ENCODE results near the gene TRPM2. TPM values are rescaled to one million over a fixed set of nuclear protein-coding genes. Genes with fewer than 3 reads are reported as not detected.

Gene TRPM2
- total RNA-seq, 2 experiments from 2014 or later = 1.9 to 2.9 TPM

DNA sequence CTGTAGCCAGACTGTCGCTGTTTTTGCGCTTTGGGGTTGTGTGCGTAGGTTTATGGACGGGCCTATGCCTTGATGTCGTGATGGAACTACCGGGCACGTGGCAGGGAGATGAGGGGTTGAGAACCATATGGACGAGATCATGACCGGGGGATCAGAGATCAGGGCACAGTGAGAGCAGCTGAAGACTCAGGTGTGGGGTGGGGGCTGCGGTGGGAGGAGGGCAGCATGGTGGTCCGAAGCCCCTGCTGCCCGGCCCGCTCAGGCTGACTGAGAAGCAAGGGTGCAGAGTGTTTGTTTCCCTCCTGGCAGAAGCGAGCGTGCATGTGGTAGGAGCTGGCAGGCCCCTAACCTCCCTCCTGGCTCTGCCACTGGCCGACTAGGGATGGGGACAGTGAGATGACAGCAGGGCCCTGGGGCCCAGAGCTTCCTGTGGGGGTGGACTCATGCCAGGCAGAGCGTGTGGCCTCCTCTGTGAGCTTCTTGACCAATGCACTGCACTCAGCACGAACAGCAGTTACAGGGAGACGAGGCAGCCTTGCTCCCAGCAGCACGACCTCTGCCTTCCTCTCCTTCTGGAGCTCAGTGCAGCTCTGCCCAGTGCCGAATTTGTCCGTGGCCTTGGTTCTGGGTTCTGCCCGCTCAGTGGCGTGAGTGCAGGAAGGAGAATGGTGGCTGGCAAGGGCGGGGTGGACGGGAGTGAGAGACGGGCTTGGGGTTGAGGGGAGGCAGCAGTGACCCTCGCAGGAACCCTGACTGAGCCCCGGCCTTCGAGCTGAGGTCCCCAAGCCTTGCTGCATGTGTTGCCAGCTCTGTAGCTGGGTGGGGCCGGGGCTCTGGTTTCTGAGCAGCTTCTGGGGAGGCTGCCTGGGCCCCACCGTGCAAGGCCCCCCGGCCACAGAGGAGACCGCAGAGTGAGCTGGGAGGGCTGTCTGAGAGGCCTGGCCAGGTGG lies 79.7 kb downstream of the TRPM2 start:
- no peaks in the 10 kb centered on the region for H3K27me3 ChIP-seq (ENCODE audit: control insufficient read depth in 1 of 2, insufficient read depth in 2 of 2, low read length in 2 of 2)
- DNase-seq (no peak), ATAC-seq (ENCODE audit: poor library complexity) (no peak)
- Mint-ChIP-seq H3K9me3 (peaks cover 6% of the 10 kb centered on the region), H3K4me3 (no peak overlapping the region), H3K36me3 (ENCODE audit: low read depth) (no peaks in the 10 kb centered on the region), H3K27ac (no peak overlapping the region), H3K4me1 (ENCODE audit: low read depth) (no peaks in the 10 kb centered on the region), H3K27me3 (no peaks in the 10 kb centered on the region)
- peaks cover 9 to 17% of the 10 kb centered on the region in 2 experiments for H3K9me3 ChIP-seq (ENCODE audit: control insufficient read depth in 1 of 2, insufficient read depth in 1 of 2, low read length in 2 of 2)
- intact Hi-C loops (cut with DNase I, micrococcal nuclease) = no loop called here
- H3K4me3 ChIP-seq (ENCODE audit: low read length) = no peak overlapping the region
- ChIA-PET CTCF (no interaction called here), POLR2A (no interaction called here)
- TF ChIP-seq, protein P1, sequence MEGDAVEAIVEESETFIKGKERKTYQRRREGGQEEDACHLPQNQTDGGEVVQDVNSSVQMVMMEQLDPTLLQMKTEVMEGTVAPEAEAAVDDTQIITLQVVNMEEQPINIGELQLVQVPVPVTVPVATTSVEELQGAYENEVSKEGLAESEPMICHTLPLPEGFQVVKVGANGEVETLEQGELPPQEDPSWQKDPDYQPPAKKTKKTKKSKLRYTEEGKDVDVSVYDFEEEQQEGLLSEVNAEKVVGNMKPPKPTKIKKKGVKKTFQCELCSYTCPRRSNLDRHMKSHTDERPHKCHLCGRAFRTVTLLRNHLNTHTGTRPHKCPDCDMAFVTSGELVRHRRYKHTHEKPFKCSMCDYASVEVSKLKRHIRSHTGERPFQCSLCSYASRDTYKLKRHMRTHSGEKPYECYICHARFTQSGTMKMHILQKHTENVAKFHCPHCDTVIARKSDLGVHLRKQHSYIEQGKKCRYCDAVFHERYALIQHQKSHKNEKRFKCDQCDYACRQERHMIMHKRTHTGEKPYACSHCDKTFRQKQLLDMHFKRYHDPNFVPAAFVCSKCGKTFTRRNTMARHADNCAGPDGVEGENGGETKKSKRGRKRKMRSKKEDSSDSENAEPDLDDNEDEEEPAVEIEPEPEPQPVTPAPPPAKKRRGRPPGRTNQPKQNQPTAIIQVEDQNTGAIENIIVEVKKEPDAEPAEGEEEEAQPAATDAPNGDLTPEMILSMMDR (IDR thresholded peaks at IDR 0.05) = no peak
- H3K27ac ChIP-seq (ENCODE audit: low read depth in 1 of 2, low read length in 2 of 2) = no peak overlapping the region
- no peaks in the 10 kb centered on the region for H3K4me1 ChIP-seq (ENCODE audit: insufficient read depth, low read length)
- no peaks in the 10 kb centered on the region for H3K36me3 ChIP-seq (ENCODE audit: insufficient read depth, low read length)

DNA sequence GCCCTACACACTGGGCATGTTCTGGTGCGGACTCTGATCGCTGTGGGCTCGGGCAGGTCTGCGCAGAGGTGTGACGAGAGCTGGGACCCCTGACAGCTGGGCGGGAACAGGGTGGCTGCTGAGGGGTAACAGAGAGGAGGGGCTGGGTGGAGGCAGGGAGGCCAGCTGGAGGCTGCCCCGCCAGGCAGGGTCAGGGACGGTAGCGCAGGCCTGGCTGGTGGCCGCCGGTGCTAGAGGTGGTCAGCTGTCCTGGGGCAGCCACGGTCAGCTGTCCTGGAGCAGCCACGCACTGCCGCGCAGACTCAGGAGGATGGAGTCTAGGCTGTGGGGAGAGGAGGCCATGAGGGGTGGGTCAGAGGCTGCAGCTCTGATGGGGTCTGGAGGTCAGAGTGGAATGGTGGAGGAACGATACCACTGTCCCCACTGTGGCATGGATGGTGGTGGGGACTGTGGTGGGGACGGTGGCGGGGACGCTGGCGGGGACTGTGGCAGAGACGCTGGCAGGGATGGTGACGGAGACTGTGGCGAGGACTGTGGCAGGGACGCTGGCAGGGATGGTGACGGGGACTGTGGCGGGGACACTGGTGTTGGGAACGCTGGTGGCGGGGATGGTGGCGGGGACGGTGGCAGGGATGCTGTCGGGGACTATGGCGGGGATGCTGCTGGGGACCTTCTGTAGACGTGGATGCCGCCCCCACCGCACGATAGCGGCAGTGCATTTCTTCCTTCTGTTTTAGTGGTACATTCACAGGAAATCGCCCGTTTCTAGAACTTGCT lies 80.6 kb downstream of the TRPM2 start:
- CTCF ChIA-PET = no interaction called here
- DNase-seq (no peak), ATAC-seq (ENCODE audit: poor library complexity) (no peak)
- Histone ChIP-seq H3K4me1 (ENCODE audit: insufficient read depth, low read length) (no peaks in the 10 kb centered on the region), H3K27me3 (ENCODE audit: control insufficient read depth in 1 of 2, insufficient read depth in 2 of 2, low read length in 2 of 2) (no peaks in the 10 kb centered on the region), H3K9me3 (ENCODE audit: control insufficient read depth in 1 of 2, insufficient read depth in 1 of 2, low read length in 2 of 2) (peaks cover 4 to 9% of the 10 kb centered on the region in 2 experiments), H3K36me3 (ENCODE audit: insufficient read depth, low read length) (no peaks in the 10 kb centered on the region), H3K4me3 (ENCODE audit: low read length) (no peak overlapping the region), H3K27ac (ENCODE audit: low read depth in 1 of 2, low read length in 2 of 2) (no peak overlapping the region)
- Mint-ChIP-seq H3K4me3 (no peak overlapping the region), H3K27ac (no peak overlapping the region), H3K4me1 (ENCODE audit: low read depth) (no peaks in the 10 kb centered on the region), H3K36me3 (ENCODE audit: low read depth) (no peaks in the 10 kb centered on the region), H3K9me3 (peaks cover 6% of the 10 kb centered on the region), H3K27me3 (no peaks in the 10 kb centered on the region)
- POLR2A ChIA-PET = no interaction called here
- TF ChIP-seq, protein P1 (IDR thresholded peaks at IDR 0.05) = no peak
- intact Hi-C loops (cut with DNase I, micrococcal nuclease) = no loop called here

DNA sequence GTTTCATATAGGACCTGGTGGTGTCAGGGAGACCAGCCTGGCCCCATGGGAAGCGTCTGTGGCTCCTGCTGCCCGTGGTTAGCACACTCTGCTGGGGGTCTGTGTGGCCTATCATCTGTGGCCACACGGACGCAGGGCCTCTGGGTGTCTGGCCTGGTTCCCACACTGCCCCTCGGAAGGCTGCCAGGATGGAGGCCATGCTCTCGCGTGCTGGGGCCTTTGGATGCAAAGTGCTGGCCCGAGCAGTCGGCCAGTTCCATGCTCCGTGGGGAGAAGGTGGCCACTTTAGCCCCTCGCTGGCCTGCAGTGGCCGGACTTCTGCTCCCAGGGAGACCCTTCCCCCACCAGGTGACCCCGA lies 81.1 kb downstream of the TRPM2 start:
- H3K36me3 ChIP-seq (ENCODE audit: insufficient read depth, low read length) = no peaks in the 10 kb centered on the region
- Mint-ChIP-seq H3K4me1 (ENCODE audit: low read depth) (no peaks in the 10 kb centered on the region), H3K27ac (no peak overlapping the region), H3K27me3 (no peaks in the 10 kb centered on the region), H3K9me3 (peaks cover 6% of the 10 kb centered on the region), H3K4me3 (no peak overlapping the region), H3K36me3 (ENCODE audit: low read depth) (no peaks in the 10 kb centered on the region)
- TF ChIP-seq, protein P1 (IDR thresholded peaks at IDR 0.05) = no peak
- H3K9me3 ChIP-seq (ENCODE audit: control insufficient read depth in 1 of 2, insufficient read depth in 1 of 2, low read length in 2 of 2) = peaks cover 4 to 9% of the 10 kb centered on the region in 2 experiments
- H3K27me3 ChIP-seq (ENCODE audit: control insufficient read depth in 1 of 2, insufficient read depth in 2 of 2, low read length in 2 of 2) = no peaks in the 10 kb centered on the region
- intact Hi-C loops (cut with DNase I, micrococcal nuclease) = no loop called here
- ChIA-PET CTCF (no interaction called here), POLR2A (no interaction called here)
- ATAC-seq (ENCODE audit: poor library complexity) (no peak), DNase-seq (no peak)
- H3K4me1 ChIP-seq (ENCODE audit: insufficient read depth, low read length) = no peaks in the 10 kb centered on the region
- no peak overlapping the region for H3K4me3 ChIP-seq (ENCODE audit: low read length)
- H3K27ac ChIP-seq (ENCODE audit: low read depth in 1 of 2, low read length in 2 of 2) = no peak overlapping the region
